Pons (tissue), 1 donor: ENCODE measurements around the gene PNRC2.
A peak's percentile ranks its signal among the peaks of the same experiment; 100 is the strongest.
"Not testable (repeated sequence)": the region's sequence is repeated elsewhere in the genome, so short reads cannot be mapped to it uniquely, and the experiment has no call there.

ENCODE experiments used
- DNase-seq: peaks from one replicate; pipeline ENCODE4 v3.0.0-alpha.2; 2016; ENCODE audit warnings: low spot score

PNRC2 gene

DNA sequence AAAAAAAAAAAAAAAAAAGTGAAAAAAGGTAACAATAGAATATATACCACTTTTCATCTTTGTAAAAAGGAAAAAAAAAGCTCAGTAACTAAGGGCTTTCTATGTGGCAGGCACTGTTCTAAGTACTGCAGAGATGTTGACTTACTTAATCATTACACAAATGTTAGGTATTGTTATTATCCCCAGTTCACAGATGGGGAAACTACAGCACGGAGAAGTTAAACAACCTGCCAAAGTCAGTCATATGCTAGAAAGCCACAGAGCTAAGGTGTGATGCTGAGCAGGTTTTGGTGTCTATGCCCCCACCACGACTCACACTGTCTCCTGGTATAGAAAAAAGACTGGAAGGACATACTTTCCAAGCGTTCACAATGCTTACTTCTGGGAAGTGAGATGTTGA lies 6.6 kb upstream of the PNRC2 start:
- DNase-seq = no peak

DNA sequence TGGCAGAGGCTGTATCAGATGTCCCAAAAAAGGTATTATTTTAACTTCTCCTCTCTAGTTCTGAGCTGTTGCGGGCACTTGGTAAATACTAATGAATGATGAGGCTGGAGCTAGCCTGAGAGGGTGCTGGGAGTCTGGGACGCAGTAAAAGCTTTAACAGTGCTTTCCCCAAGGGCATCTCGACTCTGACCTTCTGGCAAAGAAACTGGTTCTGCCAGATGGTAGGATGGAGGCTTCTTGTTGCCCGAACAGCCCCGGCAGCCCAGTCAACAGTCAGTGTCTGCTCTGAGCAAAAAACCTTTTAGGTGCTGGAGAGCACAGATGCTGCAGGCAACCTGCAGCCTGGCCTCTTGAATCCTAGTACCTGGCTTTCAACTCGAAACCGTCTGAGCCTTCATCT lies 2.5 kb upstream of the PNRC2 start:
- no peak for DNase-seq

DNA sequence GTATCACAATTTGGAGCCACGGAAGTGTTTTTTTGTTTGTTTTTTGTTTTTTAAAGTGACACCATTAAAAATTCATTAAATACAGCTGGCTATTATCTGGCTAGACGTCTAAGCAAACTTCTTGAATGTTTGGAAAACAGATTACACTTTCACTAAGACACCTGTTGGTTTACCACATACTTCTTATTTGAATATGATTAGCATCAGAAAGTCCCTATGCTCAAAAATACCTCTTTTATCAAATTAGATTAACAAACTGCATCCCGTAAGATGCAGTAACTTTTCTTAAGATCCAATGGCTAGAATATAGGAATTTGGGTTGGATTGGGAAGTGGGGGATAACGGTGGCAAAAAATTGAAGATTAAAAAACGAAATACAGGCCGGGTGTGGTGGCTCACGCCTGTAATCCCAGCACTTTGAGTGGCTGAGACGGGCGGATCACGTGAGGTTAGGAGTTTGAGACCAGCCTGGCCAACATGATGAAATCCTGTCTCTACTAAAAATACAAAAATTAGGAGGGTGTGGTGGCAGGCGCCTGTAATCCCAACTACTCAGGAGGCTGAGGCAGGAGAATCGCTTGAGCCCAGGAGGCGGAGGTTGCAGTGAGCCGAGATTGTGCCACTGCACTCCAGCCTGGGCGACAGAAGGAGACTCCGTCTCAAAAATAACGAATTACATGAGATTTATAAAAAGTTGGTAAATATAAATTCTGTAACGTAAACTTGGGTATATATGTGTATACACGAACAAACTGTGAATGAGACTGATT lies 1.4 kb upstream of the PNRC2 start:
- not testable (repeated sequence) for DNase-seq

DNA sequence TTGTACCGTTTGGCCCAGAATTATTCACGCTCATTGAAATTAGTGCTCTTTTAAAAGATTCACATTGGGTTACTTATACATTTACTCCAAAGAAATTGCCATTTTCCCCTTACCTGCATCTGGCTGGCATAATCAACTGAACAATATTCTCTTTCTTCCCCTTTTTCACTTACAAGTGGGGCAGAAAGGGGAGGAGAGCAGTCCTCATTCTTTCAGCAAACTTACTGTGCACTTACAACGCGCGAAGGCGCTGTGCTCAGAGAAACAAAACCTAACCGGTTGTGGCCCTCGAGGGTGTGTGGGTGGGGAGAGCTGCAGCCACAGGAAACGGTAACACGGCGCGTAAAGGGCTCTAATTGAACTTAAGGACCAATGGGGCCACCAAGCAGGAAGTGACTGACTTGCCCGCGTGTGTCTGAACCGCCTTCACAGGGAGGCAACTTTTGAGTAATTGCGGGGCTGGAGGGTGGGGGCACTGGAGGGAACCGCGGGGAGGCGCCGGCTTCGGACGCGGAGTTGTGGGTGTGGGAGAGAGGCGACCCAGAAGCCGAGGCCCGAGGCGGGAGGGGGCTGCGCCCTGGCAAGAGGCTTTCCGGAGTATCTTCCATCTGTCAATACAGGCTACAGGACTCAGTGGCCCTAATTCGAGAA lies 693 bp upstream of the PNRC2 start:
- DNase-seq = peak; percentile 84

DNA sequence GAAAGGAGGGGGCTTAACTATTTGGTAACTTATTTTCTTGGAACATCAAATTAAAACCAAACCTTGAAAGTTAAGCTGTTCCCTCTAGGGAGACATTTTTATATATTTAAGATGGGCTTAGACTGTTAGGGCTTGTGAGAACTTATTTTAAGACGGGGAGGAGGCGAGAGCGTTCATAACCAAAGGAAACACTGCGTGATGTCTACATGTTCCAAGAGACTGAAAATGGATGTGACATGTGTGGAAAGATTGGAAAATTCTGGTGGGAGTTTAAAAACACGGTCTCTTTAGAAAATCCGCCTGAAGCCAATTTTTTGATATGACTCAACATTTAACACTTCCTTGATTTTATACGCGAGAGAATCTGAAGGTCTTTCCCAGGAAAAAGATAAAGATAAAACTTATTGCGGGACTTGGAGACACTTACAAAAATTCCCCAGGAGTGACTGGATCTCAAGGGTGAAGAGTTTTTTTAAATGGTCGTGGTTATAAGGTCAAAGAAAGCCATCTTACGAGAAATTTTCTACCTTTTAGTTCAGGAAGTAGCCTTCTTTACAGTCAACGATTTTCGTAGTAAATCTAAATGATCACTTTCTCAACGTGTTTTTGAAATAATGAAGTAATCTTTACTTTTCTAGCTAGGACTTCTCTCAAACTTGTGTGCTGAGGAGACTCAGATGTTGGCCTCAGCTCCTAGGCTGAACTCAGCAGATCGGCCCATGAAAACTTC lies 828 bp downstream of the PNRC2 start:
- DNase-seq = peak; percentile 66

- DNase-seq = no peak
Observed at GRCh38 chr1:23963617-23964234, 4.1 kb downstream of the PNRC2 start.

DNA sequence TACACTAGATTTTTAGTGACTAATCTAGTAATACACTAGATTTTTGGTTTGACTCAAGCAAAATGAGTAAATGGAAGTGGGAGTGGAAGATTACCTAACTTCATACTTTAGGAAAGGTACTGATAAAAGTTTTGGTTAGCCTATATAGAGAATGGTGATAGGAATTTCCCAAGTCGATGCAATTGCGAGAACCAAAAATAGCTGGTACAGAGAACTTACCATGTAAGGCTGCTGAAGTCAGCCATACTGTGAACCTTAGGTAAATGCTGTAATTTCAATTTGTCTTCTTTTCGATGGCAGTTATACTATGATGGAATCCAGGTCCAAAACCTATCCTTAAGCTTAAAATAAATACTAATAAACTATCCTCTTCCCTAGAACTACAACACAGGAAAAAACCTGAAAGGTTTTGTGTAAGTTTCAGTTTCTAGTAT lies 4.6 kb downstream of the PNRC2 start:
- no peak for DNase-seq

DNA sequence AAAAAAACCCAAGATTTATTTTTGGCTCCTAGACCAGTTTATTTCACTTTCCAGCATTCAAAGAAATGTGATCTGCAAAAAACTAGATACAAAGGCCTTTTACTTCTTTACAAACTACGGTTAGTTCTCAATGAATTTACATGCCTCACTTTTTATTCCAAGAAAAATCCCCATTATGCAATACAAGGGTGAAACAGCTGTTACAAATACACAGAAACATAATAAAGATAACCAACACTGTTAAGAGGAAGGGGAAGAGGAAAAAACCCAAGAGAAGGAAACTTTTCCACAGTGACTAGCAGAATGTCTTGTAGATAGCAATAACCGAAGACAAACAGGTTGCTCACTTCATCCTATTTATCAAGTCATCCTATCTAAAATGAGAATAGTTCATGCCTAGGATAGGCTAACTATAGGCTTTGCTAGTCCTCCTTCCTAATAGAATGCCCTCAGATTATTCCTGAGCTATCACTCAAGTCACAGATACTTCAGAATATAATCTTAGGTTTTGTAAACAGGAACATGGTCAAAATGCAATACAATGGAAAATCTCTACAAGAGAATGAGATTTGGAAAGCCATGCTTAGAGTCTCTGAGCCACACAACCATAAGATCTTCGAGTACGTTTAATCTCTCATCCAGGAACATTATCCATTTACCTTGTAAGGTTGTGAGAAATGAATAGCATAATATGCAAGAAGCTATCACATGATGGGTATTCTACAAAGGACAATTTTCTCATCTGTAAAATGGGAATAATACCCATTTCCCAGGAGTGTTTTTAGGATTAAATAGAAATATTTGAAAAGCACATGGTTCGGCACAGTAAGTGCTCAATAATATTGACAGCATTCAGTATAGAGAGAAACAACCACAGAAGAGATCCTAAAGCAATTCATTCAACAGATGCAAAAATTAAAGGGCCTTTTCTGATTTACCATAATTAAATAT lies 5.4 kb downstream of the PNRC2 start:
- no peak for DNase-seq

- DNase-seq = no peak
Observed at GRCh38 chr1:23966973-23967493, 7.4 kb downstream of the PNRC2 start.

DNA sequence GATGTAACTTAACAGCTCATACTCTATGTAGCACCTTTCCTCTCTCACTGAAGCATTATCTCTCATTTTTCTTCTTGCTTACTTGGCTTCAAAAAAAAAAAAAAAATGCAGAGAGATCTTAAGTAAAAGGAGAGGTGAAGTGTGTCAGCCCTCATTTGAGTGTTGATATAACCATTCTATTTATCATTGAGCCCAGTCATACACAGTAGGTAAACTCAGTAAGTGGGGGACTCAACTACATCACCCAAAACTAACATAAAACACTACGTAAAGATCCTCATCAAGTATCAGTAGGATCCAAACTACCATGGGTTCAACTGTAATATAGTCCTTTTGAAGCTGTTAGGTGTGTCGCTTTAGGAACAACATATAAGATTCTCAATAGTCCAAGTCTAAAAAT lies 8.2 kb downstream of the PNRC2 start:
- no peak for DNase-seq

- DNase-seq = no peak
Observed at GRCh38 chr1:23977187-23977853, 17.7 kb downstream of the PNRC2 start.

DNA sequence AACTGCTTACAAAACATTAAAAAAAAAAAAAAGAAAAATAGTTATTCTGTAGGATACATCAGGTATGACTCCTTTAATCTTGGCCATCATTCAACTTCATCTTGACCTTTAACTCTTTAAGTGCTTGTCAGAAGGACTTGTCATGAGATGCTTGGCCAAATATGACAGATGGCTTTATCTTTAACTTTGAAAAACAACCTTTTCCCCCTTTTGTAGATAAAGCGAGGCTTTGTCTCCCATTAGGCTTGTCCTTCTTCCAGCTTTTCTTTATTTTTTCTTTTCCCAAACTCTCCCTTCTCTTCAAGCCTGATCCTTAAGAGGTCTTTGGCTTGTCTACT lies 18.2 kb downstream of the PNRC2 start:
- DNase-seq = no peak

GRCh38 chr1:23978805-23979204 lies 19.2 kb downstream of the PNRC2 start:
- no peak for DNase-seq

DNA sequence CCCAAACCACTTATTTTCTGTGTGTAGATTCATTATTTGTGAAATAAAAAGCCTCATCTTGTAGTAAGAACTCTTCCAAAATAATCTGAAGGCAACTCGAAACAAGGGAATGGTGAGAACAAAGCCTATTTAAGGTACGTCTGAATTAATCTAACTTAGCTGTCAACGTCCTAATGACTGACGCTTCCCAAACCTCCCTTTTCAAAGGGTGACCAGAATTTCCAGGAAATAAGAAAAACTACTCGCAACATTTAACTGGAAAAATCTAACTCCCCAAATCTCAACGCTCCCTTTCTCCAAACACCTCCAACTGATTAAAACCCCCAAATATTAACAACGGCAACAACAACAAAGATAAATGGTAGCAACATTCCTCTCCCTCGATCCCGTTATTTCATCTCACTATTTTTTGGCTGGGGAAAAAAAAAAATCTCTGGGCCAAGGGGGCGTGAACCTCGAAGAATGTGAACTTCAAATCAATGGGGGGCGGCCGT lies 19.8 kb downstream of the PNRC2 start:
- no peak for DNase-seq

- DNase-seq = peak; percentile 98
Observed at GRCh38 chr1:23979881-23980727, 20.5 kb downstream of the PNRC2 start, which contains the start of gene SRSF10. Gene SRSF10, minus strand, starts transcription at chr1:23980327. Its CDS starts 72 bp downstream, at chr1:23980255.

- no peak for DNase-seq
Observed at GRCh38 chr1:23980728-23981070, 21.1 kb downstream of the PNRC2 start.

- DNase-seq = no peak
Observed at GRCh38 chr1:23984417-23985186, 25.0 kb downstream of the PNRC2 start.

- not testable (repeated sequence) for DNase-seq
Observed at GRCh38 chr1:23987038-23987437, 27.4 kb downstream of the PNRC2 start.

DNA sequence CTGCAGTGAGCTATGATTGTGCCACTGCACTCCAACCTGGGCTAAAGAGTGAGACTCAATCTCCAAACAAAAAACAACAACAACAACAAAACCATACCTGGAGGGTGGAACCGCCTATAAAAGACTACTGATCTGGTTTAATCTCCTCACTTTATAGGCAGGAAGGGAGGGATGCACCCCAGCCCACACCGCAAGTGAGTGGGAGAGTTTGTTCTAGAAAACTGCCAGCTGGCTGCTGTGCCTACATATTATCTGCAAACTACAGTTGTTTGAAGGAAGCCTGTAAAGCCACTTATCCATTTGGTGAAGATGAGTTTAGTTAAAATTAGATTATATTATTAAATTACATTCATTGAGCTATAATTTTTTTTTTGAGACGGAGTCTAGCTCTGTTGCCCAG lies 29.6 kb downstream of the PNRC2 start:
- no peak for DNase-seq
